Testis (tissue), 2 donors: ENCODE results near the gene CCL3.

Experiments
- CTCF ChIP-seq, 3 experiments: fragments of 450-650 bp in 2 of 3; fragments of 200-600 bp in 1 of 3; sonication (generic) in 1 of 3; IDR thresholded peaks; one replicate each; pipeline ENCODE4 v1.5.1; 2016 to 2019; ENCODE audit warnings: antibody characterized with exemption in 3 of 3, mild to moderate bottlenecking in 2 of 3, moderate library complexity in 1 of 3
- POLR2A ChIP-seq: fragments of 450-650 bp; IDR thresholded peaks from one replicate; pipeline ENCODE4 v1.6.1; 2017; ENCODE audit warnings: antibody characterized with exemption, mild to moderate bottlenecking, moderate library complexity

GRCh38 chr17:36070427-36070826 is 19.5 kb downstream of the CCL3 start:
- TF ChIP-seq CTCF (IDR thresholded peaks at IDR 0.05) = no peak
- no peak for TF ChIP-seq POLR2A
